HFF-Myc (cell line): ENCODE measurements around the gene TRERF1.

Experiments
- DNase-seq: peaks from one replicate; pipeline ENCODE4 v3.0.0-alpha.2; 2011; ENCODE audit warnings: low read depth; ENCODE audit errors: extremely low read depth
- H3K4me3 ChIP-seq: replicated peaks from 2 replicates; pipeline ENCODE4 v1.5.1; 2011; ENCODE audit warnings: low read depth, mild to moderate bottlenecking, control low read depth, low read length
- CTCF ChIP-seq: IDR thresholded peaks from 2 replicates; pipeline ENCODE4 v1.5.1; 2012; ENCODE audit warnings: mild to moderate bottlenecking, low read depth, low read length, control low read depth; ENCODE audit errors: missing control alignments

TRERF1 gene

GRCh38 chr6:42185597-42185996 lies 266.1 kb downstream of the TRERF1 start:
- TF ChIP-seq CTCF = no peak
- no peak overlapping the region for H3K4me3 ChIP-seq
- DNase-seq = no peak

GRCh38 chr6:42184475-42184874 lies 267.3 kb downstream of the TRERF1 start:
- DNase-seq = no peak
- no peak for TF ChIP-seq CTCF
- H3K4me3 ChIP-seq = no peak overlapping the region

- no peak for DNase-seq
- TF ChIP-seq CTCF = no peak
- H3K4me3 ChIP-seq = no peak overlapping the region
These were observed 269.6 kb downstream of the TRERF1 start for GRCh38 chr6:42182101-42182500.

- no peak for TF ChIP-seq CTCF
- no peak overlapping the region for H3K4me3 ChIP-seq
These were observed 271.8 kb downstream of the TRERF1 start for GRCh38 chr6:42179945-42180313.

GRCh38 chr6:42179261-42179944 lies 272.3 kb downstream of the TRERF1 start:
- no peak for DNase-seq
- H3K4me3 ChIP-seq = no peak overlapping the region
- no peak for TF ChIP-seq CTCF

More at GRCh38 chr6:42179945-42180313, 271.8 kb downstream of the TRERF1 start:
- DNase-seq = no peak

GRCh38 chr6:42177514-42178364 lies 274.0 kb downstream of the TRERF1 start:
- no peak for DNase-seq
- H3K4me3 ChIP-seq = no peak overlapping the region
- TF ChIP-seq CTCF = no peak

- no peak for TF ChIP-seq CTCF
- no peak for DNase-seq
- no peak overlapping the region for H3K4me3 ChIP-seq
These were observed 274.7 kb downstream of the TRERF1 start for GRCh38 chr6:42176981-42177380.
